C4-2B (cell line): ENCODE measurements around the gene SDHA.
"Not testable (repeated sequence)": the region's sequence is repeated elsewhere in the genome, so short reads cannot be mapped to it uniquely, and the experiment has no call there.

Experiments used
- CTCF ChIP-seq: fragments of 450-650 bp; conservative IDR thresholded peaks from 2 replicates; pipeline ENCODE4 v1.5.1; 2017; ENCODE audit warnings: mild to moderate bottlenecking
- ZFX ChIP-seq: fragments of 450-650 bp; IDR thresholded peaks from 2 replicates; pipeline ENCODE4 v1.6.1; 2017

GRCh38 chr5:300691-301435, 82.7 kb downstream of the SDHA start:
- not testable (repeated sequence) for TF ChIP-seq CTCF, ZFX
